Muscle of leg (tissue), 11 donors: Measurements from ENCODE around the gene LRP10. TPM values are rescaled to one million over a fixed set of nuclear protein-coding genes. Genes with fewer than 3 reads are reported as not detected.

Experiments used
- DNase-seq: peaks from one replicate; pipeline ENCODE4 v3.0.0; 2013
- H3K27ac ChIP-seq: one replicate; pipeline ENCODE4 v1.5.1; 2013; ENCODE audit warnings: mild to moderate bottlenecking, low read length, control low read depth
- H3K27me3 ChIP-seq: one replicate; pipeline ENCODE4 v1.6.1; 2013; ENCODE audit warnings: low read length; ENCODE audit not compliant: control insufficient read depth, insufficient read depth
- H3K36me3 ChIP-seq: one replicate; pipeline ENCODE4 v1.6.1; 2013; ENCODE audit warnings: low read length; ENCODE audit not compliant: control insufficient read depth, insufficient read depth
- H3K4me1 ChIP-seq: one replicate; pipeline ENCODE4 v1.6.1; 2013; ENCODE audit warnings: low read length; ENCODE audit not compliant: control insufficient read depth, insufficient read depth
- H3K4me3 ChIP-seq: one replicate; pipeline ENCODE4 v1.5.1; 2013; ENCODE audit warnings: low read length, control low read depth
- H3K9me3 ChIP-seq: replicated peaks from 2 replicates; pipeline ENCODE4 v1.6.1; 2013; ENCODE audit warnings: low read depth, low read length; ENCODE audit not compliant: control insufficient read depth
- WGBS: methylation state at CpG from one replicate; pipeline ENCODE4 v1.1.5; 2013; ENCODE audit warnings: missing lambda C conversion rate; ENCODE audit not compliant: insufficient coverage; 5-methylcytosine and 5-hydroxymethylcytosine counted together
- polyA plus RNA-seq, 8 donors: library from polyadenylated mRNA; unstranded; fragments of 120-200 nt; gene quantifications; one replicate each; pipeline versions ENCODE4 v1.2.1 to v1.2.3, GENCODE V29; 2013; ENCODE audit warnings: inconsistent platforms in 1 of 8, low replicate concordance in 1 of 8; ENCODE audit not compliant: insufficient read length in 8 of 8, insufficient read depth in 1 of 8
- total RNA-seq: library from RNA; stranded (reverse); fragments of 120-200 nt; gene quantifications from one replicate; pipeline ENCODE4 v1.2.4, GENCODE V29; 2013

The LRP10 gene
- total and polyA plus RNA-seq, 9 donors = 14.5 to 49.9 (median 47.1) TPM

GRCh38 chr14:22877000-22877501 is 5.5 kb downstream of the LRP10 start:
- H3K4me1 ChIP-seq = peaks cover 9% of the 10 kb centered on the region
- no peak for DNase-seq
- peaks cover under 1% of the 10 kb centered on the region for H3K27me3 ChIP-seq
- H3K36me3 ChIP-seq = peaks cover 54% of the 10 kb centered on the region
- no peak overlapping the region for H3K4me3 ChIP-seq
- WGBS = 92% methylated on average over 18 of the region's 22 CpGs
- H3K27ac ChIP-seq = no peak overlapping the region
- H3K9me3 ChIP-seq = no peaks in the 10 kb centered on the region

- no peak for DNase-seq
- 71% methylated on average over 4 of the region's 8 CpGs for WGBS
- peaks cover 50% of the 10 kb centered on the region for H3K36me3 ChIP-seq
- no peaks in the 10 kb centered on the region for H3K9me3 ChIP-seq
- peaks cover 12% of the 10 kb centered on the region for H3K27me3 ChIP-seq
- no peak overlapping the region for H3K27ac ChIP-seq
- H3K4me1 ChIP-seq = peaks cover 15% of the 10 kb centered on the region
- H3K4me3 ChIP-seq = no peak overlapping the region
These were observed 7.0 kb downstream of the LRP10 start for GRCh38 chr14:22878271-22879246.

- Histone ChIP-seq H3K4me1 (peaks cover 28% of the 10 kb centered on the region), H3K27me3 (peaks cover 15% of the 10 kb centered on the region), H3K9me3 (no peaks in the 10 kb centered on the region), H3K36me3 (peaks cover 16% of the 10 kb centered on the region), H3K27ac (no peak overlapping the region), H3K4me3 (no peak overlapping the region)
- no peak for DNase-seq
- 27% methylated on average over 4 of the region's 7 CpGs for WGBS
These were observed 10.5 kb downstream of the LRP10 start for GRCh38 chr14:22882064-22882463.

- Histone ChIP-seq H3K36me3 (peaks cover 11% of the 10 kb centered on the region), H3K9me3 (no peaks in the 10 kb centered on the region), H3K4me1 (peaks cover 33% of the 10 kb centered on the region), H3K4me3 (no peak overlapping the region), H3K27ac (no peak overlapping the region), H3K27me3 (peaks cover 15% of the 10 kb centered on the region)
- 75% methylated on average over 2 of the region's 6 CpGs for WGBS
- DNase-seq = peak; percentile 45
These were observed 11.1 kb downstream of the LRP10 start for GRCh38 chr14:22882529-22883172.

DNA sequence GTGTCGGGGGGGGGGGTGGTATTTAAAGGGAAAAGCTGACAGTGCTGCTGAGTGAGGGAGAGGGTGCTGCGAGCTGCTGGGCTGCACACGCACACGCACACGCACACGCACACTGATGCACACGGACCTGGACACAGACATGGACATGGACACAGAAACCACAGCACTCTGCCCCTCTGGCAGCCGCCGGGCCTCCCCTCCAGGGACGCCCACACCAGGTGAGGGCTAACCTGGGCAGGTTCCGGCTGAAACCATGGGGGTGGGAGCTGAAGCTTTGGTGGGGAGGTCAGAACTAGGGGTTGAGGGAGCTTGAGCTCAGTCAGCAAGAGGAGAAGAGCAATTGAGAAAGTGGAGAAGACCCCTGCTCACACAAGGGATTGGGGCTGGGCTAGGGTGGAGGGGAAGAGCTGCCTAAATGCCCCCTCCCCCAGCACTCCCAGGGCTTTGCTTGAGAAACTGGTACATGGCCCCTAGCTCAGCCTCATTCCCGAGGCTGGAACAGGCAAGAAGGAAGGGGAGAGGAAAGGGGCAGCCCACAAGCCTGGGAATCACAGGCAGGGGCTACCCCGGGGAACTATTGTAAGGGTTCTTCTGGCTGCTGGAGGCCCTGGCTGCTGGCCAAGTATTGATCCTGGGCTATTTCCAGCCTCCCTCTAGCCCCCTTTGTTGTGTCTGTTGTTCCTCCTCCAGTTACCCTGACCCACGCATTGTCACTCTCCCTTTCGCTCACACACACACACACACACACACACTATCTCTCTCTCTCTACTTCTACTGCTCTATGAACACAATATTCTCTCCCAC is 11.8 kb downstream of the LRP10 start, which contains the start of gene REM2:
Gene REM2 (plus strand): TSS at position 50 of the 804 bp plus-strand sequence. CDS start 66 bp downstream, at position 116.
- Histone ChIP-seq H3K27ac (no peak within 1 kb of the TSS), H3K4me1 (peaks cover 41% of the 10 kb centered on the region), H3K9me3 (no peaks in the 10 kb centered on the region), H3K27me3 (peaks cover 15% of the 10 kb centered on the region), H3K36me3 (peaks cover 3% of the 10 kb centered on the region), H3K4me3 (no peak within 1 kb of the TSS)
- DNase-seq = no peak
- 25% methylated on average over 8 of the region's 15 CpGs for WGBS

- H3K9me3 ChIP-seq = no peaks in the 10 kb centered on the region
- H3K4me3 ChIP-seq = no peak overlapping the region
- H3K27ac ChIP-seq = no peak overlapping the region
- no peaks in the 10 kb centered on the region for H3K36me3 ChIP-seq
- peaks cover 15% of the 10 kb centered on the region for H3K27me3 ChIP-seq
- 79% methylated on average over 5 of the region's 7 CpGs for WGBS
- DNase-seq = no peak
- peaks cover 42% of the 10 kb centered on the region for H3K4me1 ChIP-seq
These were observed 12.7 kb downstream of the LRP10 start for GRCh38 chr14:22884076-22884737.

DNA sequence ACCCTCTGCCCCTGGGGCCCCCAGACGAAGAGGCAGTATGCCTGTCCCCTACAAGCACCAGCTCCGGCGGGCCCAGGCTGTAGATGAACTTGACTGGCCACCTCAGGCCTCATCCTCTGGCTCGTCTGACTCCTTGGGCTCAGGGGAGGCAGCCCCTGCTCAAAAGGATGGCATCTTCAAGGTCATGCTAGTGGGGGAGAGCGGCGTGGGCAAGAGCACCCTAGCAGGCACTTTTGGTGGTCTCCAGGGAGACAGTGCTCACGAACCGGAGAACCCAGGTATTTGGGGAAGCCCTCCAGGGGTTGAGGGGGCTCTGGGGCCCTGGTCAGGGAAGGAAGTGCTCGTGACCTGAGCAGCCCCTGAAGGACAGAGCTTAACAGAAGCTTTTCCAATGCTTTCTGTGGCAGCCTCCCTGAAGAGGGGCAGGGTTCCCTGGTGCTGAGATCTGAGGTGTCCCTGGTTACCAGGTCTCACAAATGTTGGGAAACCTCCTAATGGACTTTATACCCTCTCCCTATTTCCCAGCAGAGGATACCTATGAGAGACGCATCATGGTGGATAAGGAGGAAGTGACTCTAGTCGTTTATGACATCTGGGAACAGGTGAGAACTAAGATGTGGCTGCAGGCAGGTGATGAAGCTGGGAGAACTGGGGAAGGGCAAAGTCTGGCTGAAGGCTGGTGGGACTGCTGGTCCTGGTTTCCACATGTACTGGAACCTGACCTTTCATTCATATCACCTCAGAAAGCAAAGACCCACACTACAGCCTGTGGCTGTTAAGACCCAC is 13.4 kb downstream of the LRP10 start:
- H3K36me3 ChIP-seq = no peaks in the 10 kb centered on the region
- no peak overlapping the region for H3K4me3 ChIP-seq
- H3K4me1 ChIP-seq = peaks cover 42% of the 10 kb centered on the region
- H3K27me3 ChIP-seq = peaks cover 15% of the 10 kb centered on the region
- H3K9me3 ChIP-seq = no peaks in the 10 kb centered on the region
- DNase-seq = no peak
- H3K27ac ChIP-seq = no peak overlapping the region
- WGBS = 77% methylated on average over 6 of the region's 11 CpGs

GRCh38 chr14:22885975-22886374 is 14.4 kb downstream of the LRP10 start:
- 82% methylated on average over 21 of the region's 21 CpGs for WGBS
- no peak overlapping the region for H3K4me3 ChIP-seq
- peaks cover 15% of the 10 kb centered on the region for H3K27me3 ChIP-seq
- no peak for DNase-seq
- no peak overlapping the region for H3K27ac ChIP-seq
- no peaks in the 10 kb centered on the region for H3K9me3 ChIP-seq
- H3K4me1 ChIP-seq = peaks cover 42% of the 10 kb centered on the region
- H3K36me3 ChIP-seq = no peaks in the 10 kb centered on the region
